A673 (cell line): ENCODE data around the gene MAP3K6.

Experiments used
- EZH2 ChIP-seq: fragments of 200-600 bp; sonication (generic); IDR thresholded peaks from 2 replicates; pipeline ENCODE4 v1.6.1; 2017; ENCODE audit warnings: borderline replicate concordance, low read depth, mild to moderate bottlenecking, mixed read lengths, antibody characterized with exemption, low read length; ENCODE audit not compliant: poor library complexity, severe bottlenecking
- TF ChIP-seq, protein P1 (sequence below): fragments of 300-800, 200-600 bp; sonication (generic); conservative IDR thresholded peaks from 2 replicates; pipeline ENCODE4 v1.5.1; 2017; ENCODE audit warnings: low read depth, mild to moderate bottlenecking, antibody characterized with exemption, low read length, moderate library complexity, mixed read lengths

DNA sequence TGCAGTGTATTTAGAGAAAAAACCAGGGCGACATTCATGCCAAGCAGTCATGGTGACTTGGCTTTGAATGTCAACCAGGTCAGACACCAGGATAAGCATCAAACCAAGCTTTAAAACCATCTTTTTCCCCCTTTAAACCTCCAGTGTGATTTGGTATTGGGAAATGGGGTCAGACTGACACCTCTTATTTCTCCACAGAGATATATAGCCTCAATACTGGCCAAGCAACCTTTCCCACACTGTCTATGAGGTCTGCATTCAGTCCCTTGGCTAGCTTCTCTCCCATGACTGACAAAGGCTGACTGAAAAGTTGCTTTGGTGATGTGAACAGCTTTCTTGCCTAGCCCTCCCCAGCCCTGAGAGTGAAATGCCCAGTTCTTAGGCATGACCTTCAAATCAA, 47.3 kb upstream of the MAP3K6 start:
- no peak for TF ChIP-seq EZH2
- TF ChIP-seq, protein P1, sequence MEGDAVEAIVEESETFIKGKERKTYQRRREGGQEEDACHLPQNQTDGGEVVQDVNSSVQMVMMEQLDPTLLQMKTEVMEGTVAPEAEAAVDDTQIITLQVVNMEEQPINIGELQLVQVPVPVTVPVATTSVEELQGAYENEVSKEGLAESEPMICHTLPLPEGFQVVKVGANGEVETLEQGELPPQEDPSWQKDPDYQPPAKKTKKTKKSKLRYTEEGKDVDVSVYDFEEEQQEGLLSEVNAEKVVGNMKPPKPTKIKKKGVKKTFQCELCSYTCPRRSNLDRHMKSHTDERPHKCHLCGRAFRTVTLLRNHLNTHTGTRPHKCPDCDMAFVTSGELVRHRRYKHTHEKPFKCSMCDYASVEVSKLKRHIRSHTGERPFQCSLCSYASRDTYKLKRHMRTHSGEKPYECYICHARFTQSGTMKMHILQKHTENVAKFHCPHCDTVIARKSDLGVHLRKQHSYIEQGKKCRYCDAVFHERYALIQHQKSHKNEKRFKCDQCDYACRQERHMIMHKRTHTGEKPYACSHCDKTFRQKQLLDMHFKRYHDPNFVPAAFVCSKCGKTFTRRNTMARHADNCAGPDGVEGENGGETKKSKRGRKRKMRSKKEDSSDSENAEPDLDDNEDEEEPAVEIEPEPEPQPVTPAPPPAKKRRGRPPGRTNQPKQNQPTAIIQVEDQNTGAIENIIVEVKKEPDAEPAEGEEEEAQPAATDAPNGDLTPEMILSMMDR: no peak
